OCI-LY3 (cell line): ENCODE measurements around the gene COL1A1.
A peak's percentile ranks its signal among the peaks of the same experiment; 100 is the strongest.

Experiments used
- H2AFZ ChIP-seq: fragments of 200-600, 300-600 bp; shearing (Covaris generic); 2 replicates; pipeline ENCODE4 v1.6.0; 2014; ENCODE audit warnings: antibody characterized with exemption, low read depth, low read length
- H3K27ac ChIP-seq: fragments of 200-600, 300-600 bp; sonication (generic); 2 replicates; pipeline ENCODE4 v1.5.1; 2014; ENCODE audit warnings: mild to moderate bottlenecking, low read length, moderate library complexity, mixed read lengths
- H3K27me3 ChIP-seq: fragments of 200-600, 300-600 bp; sonication (generic); 2 replicates; pipeline ENCODE4 v1.6.1; 2014; ENCODE audit warnings: low read depth, low read length, mixed read lengths
- H3K36me3 ChIP-seq: fragments of 200-600, 300-600 bp; sonication (generic); replicated peaks from 2 replicates; pipeline ENCODE3; 2014; ENCODE audit warnings: low read depth, low read length, mixed read lengths
- H3K4me1 ChIP-seq: fragments of 300-600, 200-600 bp; sonication (generic); 2 replicates; pipeline ENCODE4 v1.6.1; 2014; ENCODE audit warnings: low read length, mixed read lengths
- H3K4me2 ChIP-seq: fragments of 200-600, 300-600 bp; sonication (generic); 2 replicates; pipeline ENCODE4 v1.6.1; 2014; ENCODE audit warnings: low read length, mixed read lengths
- H3K4me3 ChIP-seq: fragments of 300-600, 200-600 bp; sonication (generic); 2 replicates; pipeline ENCODE4 v1.5.1; 2014; ENCODE audit warnings: antibody characterized with exemption, mild to moderate bottlenecking, low read length, moderate library complexity
- H3K79me2 ChIP-seq: fragments of 300-600, 200-600 bp; shearing (Covaris generic); 2 replicates; pipeline ENCODE4 v1.6.1; 2014; ENCODE audit warnings: mild to moderate bottlenecking, low read length, mixed read lengths
- H3K9ac ChIP-seq: fragments of 300-600, 200-600 bp; shearing (Covaris generic); 2 replicates; pipeline ENCODE4 v1.6.0; 2014; ENCODE audit warnings: mild to moderate bottlenecking, low read length, moderate library complexity
- H3K9me3 ChIP-seq: fragments of 200-600, 300-600 bp; shearing (Covaris generic); 2 replicates; pipeline ENCODE4 v1.6.1; 2014; ENCODE audit warnings: low read length, mixed read lengths; ENCODE audit not compliant: insufficient read depth
- H4K20me1 ChIP-seq: fragments of 200-600, 300-600 bp; sonication (generic); 2 replicates; pipeline ENCODE4 v1.6.1; 2016; ENCODE audit warnings: low read length, mixed read lengths; ENCODE audit not compliant: insufficient read depth
- EZH2phosphoT487 ChIP-seq: fragments of 200-600 bp; shearing (Covaris generic); IDR thresholded peaks from 2 replicates; pipeline ENCODE4 v1.6.1; 2018; ENCODE audit warnings: antibody characterized with exemption, mixed run types, low read depth
- TF ChIP-seq, protein P1 (sequence below): fragments of 200-600, 300-600 bp; sonication (generic); IDR thresholded peaks from 2 replicates; pipeline ENCODE4 v1.5.1; 2014; ENCODE audit warnings: antibody characterized with exemption, low read length, low read depth

The COL1A1 gene

DNA sequence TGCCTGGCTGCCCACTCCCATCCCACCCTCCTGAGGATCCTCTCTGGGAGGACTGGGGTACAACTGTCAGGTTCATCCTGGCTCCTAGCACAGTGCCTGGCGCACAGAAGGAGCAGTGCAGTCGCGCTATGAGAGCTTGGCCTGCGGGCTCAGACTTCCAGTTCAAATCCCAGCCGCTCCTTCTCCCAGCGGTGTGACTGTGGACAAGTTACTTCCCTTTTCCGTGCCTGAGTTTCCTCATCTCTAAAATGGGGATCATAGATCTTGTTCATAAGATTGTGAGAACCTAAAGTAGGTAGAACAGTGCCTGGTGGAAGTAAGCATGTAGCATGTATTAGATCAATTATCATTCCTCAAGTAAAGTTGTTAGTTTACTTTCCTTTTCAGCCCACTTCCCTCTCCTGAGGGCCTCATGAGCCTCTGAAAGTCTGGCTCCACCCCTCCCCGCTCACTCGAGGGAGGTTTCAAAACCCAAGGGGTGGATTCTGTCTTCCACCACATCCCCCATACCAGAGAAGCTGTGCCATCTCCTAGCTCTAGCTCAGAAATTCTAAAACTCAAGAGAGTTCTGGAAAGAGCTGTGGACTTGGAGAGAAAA lies 19.9 kb upstream of the COL1A1 start:
- Histone ChIP-seq H3K27ac (no peak overlapping the region), H3K4me3 (no peak overlapping the region)

DNA sequence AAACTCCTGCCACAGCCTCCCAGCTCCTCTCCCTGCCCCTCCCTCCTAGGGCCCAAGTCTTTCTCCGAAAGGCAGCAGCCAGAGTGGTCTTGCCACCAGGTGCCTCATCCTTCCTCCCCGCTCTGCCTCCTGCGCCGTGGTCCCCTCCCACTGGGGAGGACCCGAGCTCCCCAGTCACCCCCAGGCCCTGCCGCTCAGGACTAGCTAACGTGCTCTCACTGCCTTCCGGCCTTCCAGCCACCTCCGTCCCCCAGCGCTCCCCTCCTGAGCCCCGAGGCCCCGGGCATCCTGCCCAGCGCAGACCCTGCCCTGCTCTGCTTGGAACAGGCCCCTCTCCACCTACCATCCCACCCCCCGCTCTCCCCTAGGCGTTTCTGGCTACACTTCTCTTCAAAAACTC lies 19.4 kb upstream of the COL1A1 start:
- no peaks in the 10 kb centered on the region for H3K27me3 ChIP-seq
- no peaks in the 10 kb centered on the region for H3K9me3 ChIP-seq
- TF ChIP-seq EZH2phosphoT487, result no peak
- TF ChIP-seq, protein P1, sequence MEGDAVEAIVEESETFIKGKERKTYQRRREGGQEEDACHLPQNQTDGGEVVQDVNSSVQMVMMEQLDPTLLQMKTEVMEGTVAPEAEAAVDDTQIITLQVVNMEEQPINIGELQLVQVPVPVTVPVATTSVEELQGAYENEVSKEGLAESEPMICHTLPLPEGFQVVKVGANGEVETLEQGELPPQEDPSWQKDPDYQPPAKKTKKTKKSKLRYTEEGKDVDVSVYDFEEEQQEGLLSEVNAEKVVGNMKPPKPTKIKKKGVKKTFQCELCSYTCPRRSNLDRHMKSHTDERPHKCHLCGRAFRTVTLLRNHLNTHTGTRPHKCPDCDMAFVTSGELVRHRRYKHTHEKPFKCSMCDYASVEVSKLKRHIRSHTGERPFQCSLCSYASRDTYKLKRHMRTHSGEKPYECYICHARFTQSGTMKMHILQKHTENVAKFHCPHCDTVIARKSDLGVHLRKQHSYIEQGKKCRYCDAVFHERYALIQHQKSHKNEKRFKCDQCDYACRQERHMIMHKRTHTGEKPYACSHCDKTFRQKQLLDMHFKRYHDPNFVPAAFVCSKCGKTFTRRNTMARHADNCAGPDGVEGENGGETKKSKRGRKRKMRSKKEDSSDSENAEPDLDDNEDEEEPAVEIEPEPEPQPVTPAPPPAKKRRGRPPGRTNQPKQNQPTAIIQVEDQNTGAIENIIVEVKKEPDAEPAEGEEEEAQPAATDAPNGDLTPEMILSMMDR, result no peak
- H3K4me2 ChIP-seq, result no peak overlapping the region
- no peak overlapping the region for H3K27ac ChIP-seq
- H3K4me1 ChIP-seq, result peaks cover 29% of the 10 kb centered on the region
- H4K20me1 ChIP-seq, result no peaks in the 10 kb centered on the region
- no peak overlapping the region for H3K9ac ChIP-seq
- no peak overlapping the region for H3K4me3 ChIP-seq
- no peak overlapping the region for H2AFZ ChIP-seq
- H3K36me3 ChIP-seq, result no peaks in the 10 kb centered on the region
- no peaks in the 10 kb centered on the region for H3K79me2 ChIP-seq

More for the DNA sequence above, 19.9 kb upstream of the COL1A1 start:
- no peak for TF ChIP-seq EZH2phosphoT487
- TF ChIP-seq, protein P1, result no peak
- Histone ChIP-seq H3K27me3 (no peaks in the 10 kb centered on the region), H4K20me1 (no peaks in the 10 kb centered on the region), H3K4me1 (peaks cover 29% of the 10 kb centered on the region), H2AFZ (no peak overlapping the region), H3K79me2 (no peaks in the 10 kb centered on the region), H3K36me3 (no peaks in the 10 kb centered on the region), H3K4me2 (0 out of 2 replicates have a peak overlapping the region, but pooled peaks have one; percentile 2), H3K9me3 (no peaks in the 10 kb centered on the region), H3K9ac (no peak overlapping the region)

DNA sequence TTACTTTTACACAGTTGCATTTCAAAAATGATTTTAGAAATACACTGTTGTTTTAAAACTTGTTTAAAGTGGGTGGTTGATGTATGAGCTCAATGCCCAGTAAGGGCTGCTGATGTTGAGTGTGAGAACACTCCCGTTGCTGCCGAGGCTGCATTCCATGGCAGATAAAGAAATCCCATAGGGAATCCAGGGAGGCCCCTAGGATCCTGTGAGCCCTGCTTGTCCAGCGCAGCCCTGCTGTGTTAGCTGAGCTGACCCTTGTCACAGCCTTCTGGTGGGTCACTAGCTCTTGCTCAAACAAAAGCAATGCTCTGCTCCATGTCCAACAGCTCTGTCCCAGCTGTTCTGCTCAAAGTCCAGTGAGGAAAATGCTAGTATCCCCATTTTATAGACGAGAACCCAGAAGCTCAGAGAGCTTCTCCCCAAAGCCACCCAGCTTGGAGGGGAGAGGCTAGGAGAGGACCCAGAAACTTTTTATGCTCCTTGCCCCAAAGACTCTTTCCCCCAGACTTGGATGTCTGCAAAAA lies 18.6 kb upstream of the COL1A1 start:
- no peaks in the 10 kb centered on the region for H3K9me3 ChIP-seq
- no peak overlapping the region for H3K9ac ChIP-seq
- H3K4me3 ChIP-seq, result no peak overlapping the region
- H3K79me2 ChIP-seq, result no peaks in the 10 kb centered on the region
- no peaks in the 10 kb centered on the region for H3K27me3 ChIP-seq
- no peak overlapping the region for H2AFZ ChIP-seq
- no peaks in the 10 kb centered on the region for H3K36me3 ChIP-seq
- H3K4me1 ChIP-seq, result peaks cover 29% of the 10 kb centered on the region
- H4K20me1 ChIP-seq, result no peaks in the 10 kb centered on the region
- H3K4me2 ChIP-seq, result no peak overlapping the region
- H3K27ac ChIP-seq, result no peak overlapping the region
- no peak for TF ChIP-seq EZH2phosphoT487
- TF ChIP-seq, protein P1, result no peak

DNA sequence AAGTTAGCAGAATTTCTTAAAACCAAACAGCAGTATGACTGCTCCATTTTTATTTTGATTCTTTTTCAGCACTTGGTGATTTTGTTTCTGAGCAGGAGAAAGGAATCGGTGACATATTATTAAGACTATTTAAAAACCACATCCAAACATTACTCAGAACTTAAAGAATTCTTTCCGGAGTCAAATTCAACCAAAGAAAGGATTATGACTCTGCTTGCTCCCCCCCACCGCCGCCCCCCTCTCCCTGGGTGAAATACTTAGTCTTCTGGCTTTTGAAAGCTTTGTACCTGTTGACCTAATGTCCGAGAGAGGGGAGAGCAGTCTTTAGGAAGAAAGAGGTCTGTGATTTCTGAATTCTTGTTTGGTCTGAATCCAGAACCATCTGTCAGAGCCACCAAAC lies 17.9 kb upstream of the COL1A1 start:
- H3K9me3 ChIP-seq, result no peaks in the 10 kb centered on the region

More for the DNA sequence above, 17.9 kb upstream of the COL1A1 start:
- Histone ChIP-seq H3K4me3 (no peak overlapping the region), H3K4me1 (peaks cover 29% of the 10 kb centered on the region), H3K27ac (no peak overlapping the region), H3K27me3 (0 out of 2 replicates have a peak, but pooled peaks cover 3% of the 10 kb centered on the region), H3K36me3 (no peaks in the 10 kb centered on the region), H2AFZ (no peak overlapping the region), H4K20me1 (no peaks in the 10 kb centered on the region), H3K9ac (no peak overlapping the region), H3K4me2 (no peak overlapping the region), H3K79me2 (no peaks in the 10 kb centered on the region)
- TF ChIP-seq, protein P1, result no peak
- no peak for TF ChIP-seq EZH2phosphoT487
